T-helper 2 cell treated with Interferon-gamma antibody and Interleukin-4, amounts not matched to agents 100 ng/mL and 5 ng/mL, for 36 hours (primary cell): Measurements from ENCODE around the gene DNAH6. TPM values are rescaled to one million over a fixed set of nuclear protein-coding genes. Genes with fewer than 3 reads are reported as not detected.

ENCODE experiments used
- intact Hi-C: fragments of 100-400 bp; cut with micrococcal nuclease; formaldehyde crosslinking; loops from one replicate; pipeline ENCODE4 v1.15.1; 2023
- total RNA-seq: library from RNA; stranded (reverse); gene quantifications from 2 replicates; pipeline ENCODE4 v1.2.3, GENCODE V29; 2022

Gene DNAH6
- total RNA-seq, 1 donor from 2014 or later: 0.23 TPM

DNA sequence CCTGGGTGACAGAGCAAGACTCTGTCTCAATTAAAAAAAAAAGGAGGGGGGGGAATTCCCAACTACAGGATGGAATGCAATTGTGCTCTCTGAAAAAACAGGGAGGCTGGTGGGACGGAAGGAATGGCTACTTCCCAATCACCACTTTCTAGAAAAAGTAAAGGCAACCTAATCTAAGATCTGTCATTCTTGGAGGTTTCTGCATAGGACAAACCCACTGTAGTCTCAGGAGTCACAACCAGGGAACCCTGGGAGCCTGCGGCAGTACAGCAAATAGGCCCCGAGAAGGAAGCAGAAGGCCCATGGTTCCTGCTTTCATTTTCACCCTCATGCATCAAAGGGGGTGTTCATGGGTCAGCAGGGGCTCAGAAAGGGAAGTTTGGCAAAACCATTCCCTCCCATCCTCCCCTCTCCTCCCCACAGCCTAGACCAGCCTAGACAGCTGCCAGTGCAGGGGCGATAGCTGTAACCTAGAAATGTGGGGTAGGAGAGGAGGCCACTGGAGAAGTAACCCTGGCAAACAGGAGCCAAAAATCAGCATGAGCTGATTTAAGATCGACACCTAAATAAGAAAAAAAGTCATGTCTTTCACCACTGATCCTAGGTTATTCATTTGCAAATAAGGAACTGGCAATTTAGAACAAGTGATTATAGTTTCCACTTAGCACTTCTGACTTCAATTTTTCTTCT, 316.6 kb downstream of the DNAH6 start:
- intact Hi-C loops: loop anchor here (5.0 kb wide), 1 partner anchor 44 kb away; no protein-coding TSS in a partner anchor

DNA sequence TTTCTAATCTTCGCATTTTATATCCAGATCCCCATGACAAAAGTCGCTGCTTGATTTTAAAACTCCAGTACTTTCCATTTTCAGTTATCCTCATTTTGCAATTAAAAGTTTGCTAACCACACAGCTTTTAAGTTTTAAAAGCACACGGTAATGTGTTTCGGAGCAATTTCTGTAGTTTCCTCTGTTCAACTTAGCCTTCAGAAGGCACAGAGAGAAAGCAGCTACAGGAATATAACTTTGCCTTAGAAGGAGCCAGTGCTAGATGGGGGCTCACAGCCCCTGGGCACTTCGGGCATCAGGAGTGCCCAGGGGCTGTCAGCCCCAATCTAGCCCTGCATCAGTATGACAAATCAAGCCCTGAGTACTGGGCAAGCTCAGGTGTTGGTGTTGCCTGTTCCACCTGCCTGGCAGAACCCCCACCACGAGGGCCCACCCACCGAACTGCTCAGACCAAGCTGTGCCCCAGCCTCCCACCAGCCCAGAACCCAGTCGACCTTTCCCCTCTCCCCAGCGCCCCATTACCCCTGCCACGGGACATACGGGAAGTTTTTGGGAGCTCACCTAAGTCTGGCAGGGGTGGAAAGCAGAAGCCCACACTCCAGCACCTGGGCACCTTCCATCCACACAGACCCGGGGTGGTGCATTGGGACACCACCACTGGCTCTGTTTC, 317.3 kb downstream of the DNAH6 start:
- intact Hi-C loops: loop anchor here (5.0 kb wide), 1 partner anchor 44 kb away; no protein-coding TSS in a partner anchor

GRCh38 chr2:84836215-84836614, 319.9 kb downstream of the DNAH6 start:
- intact Hi-C loops: no loop called here

DNA sequence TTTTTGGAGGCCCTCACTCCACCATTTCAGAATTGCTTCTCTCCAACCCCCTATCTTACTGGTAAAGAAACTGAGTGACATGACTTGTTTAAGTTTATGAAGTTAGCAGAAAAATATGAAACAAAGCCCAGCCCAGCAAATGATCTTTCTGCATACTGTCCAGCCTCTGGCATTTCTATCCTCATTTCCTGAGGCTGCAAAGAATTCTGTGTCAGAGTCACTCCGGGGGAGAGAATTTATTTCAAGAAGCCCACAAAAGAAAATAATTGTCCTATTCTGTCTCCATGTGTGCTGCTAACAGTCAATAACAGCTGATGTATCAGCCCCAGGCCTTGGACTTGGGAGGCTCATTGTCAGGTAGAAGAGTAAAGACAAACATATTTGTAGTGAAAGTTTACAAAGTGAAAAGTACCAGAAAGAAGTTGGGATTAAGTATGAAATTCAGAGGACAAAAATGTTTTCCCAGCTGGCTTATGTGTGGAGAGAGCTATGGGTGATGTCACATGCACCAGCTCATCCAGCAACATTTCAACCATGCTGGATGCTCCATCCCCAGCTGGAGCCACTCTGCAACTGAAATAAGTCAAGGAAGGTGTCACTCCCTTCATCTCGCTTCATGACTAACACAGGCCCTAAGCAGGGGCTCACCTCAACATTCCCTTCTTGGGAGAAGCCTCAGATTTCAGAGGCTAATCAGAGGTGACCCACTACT, 322.3 kb downstream of the DNAH6 start:
- intact Hi-C loops: no loop called here

GRCh38 chr2:84839851-84840250, 323.6 kb downstream of the DNAH6 start:
- intact Hi-C loops: no loop called here

- intact Hi-C loops: no loop called here
Measured at GRCh38 chr2:84840306-84840705, 324.0 kb downstream of the DNAH6 start.

- intact Hi-C loops: no loop called here
Measured at GRCh38 chr2:84841577-84841976, 325.3 kb downstream of the DNAH6 start.

- intact Hi-C loops: no loop called here
Measured at GRCh38 chr2:84844141-84844540, 327.8 kb downstream of the DNAH6 start.

DNA sequence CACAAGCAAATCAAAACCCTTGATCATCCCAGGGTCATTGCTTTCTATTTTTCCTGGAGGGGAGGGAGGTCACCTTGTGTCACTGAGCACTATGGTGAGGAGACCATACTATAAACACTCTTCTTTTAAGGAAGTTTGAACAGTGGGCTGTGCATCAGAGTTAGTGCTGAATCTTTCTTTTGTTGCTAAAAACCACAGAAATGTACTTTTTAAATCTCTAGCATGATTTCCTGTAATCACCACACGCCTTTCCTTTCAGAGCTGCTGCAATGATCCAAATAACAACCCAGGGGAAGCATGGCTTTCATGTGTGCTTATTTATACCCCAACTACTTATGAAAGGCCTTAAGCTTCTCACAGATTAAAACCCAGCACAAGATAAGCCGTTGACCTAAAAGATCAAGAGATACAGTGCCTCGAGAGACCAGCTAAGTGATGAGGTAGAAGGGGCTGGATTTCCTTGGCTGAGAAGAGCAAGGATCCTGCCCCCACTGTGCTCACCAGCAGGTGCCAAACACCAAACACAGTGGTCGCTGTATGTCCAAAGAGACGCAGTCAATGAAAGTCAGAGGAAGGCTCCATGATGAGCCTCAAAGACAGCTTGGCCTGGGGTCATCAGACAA, 329.9 kb downstream of the DNAH6 start:
- intact Hi-C loops: loop anchor here (1.0 to 5.0 kb wide), 5 partner anchors 36 to 104 kb away; no protein-coding TSS in a partner anchor

GRCh38 chr2:84846741-84847142, 330.4 kb downstream of the DNAH6 start:
- intact Hi-C loops: loop anchor here (1.0 to 5.0 kb wide), 5 partner anchors 36 to 104 kb away; no protein-coding TSS in a partner anchor

- intact Hi-C loops: loop anchor here (2.0 to 5.0 kb wide), 2 partner anchors 59 to 105 kb away; no protein-coding TSS in a partner anchor
Measured at GRCh38 chr2:84847326-84848050, 331.2 kb downstream of the DNAH6 start.

GRCh38 chr2:84849271-84849952, 333.1 kb downstream of the DNAH6 start:
- intact Hi-C loops: loop anchor here (1.0 to 5.0 kb wide), 2 partner anchors 8 to 107 kb away; no protein-coding TSS in a partner anchor

- intact Hi-C loops: no loop called here
Measured at GRCh38 chr2:84850471-84850870, 334.2 kb downstream of the DNAH6 start.

GRCh38 chr2:84851876-84852275, 335.6 kb downstream of the DNAH6 start:
- intact Hi-C loops: no loop called here

DNA sequence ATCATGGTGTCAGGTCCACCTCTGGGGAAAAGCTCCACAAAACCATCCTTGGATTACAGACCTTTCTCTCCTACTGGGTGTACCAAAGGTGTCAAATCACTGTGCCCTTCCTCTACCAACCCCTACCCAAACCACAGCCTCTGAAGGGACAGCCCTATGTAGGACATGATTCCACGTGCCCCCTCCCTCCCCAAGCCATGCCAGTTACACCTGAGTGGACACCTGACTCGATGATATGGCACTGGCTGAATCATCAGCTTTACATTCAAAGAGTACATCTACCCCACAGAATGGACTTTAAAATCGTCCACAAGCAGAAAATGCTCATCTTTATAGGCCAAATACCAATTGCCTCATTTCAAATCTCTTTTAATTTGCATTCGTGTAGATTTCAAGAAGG, 338.6 kb downstream of the DNAH6 start:
- intact Hi-C loops: no loop called here

DNA sequence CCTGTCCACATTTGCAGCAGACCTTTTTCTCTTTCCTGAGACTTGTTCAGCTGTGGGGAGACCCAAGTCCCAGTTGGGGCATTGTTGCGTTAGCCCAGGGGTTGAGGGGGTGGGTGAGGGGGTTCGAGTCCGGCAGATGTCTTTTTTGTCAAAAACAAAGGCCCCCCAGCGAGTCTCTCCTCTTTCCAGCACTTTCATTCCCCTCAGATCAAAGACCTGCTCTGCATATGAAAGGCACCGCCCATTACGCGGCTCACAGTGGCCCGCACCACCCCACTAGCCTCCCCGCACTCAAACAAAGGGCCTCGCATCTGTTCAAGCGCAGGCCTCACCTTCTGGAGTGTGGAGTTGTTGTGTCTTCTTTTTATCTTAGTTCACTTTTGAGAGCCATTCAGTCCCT, 339.4 kb downstream of the DNAH6 start:
- intact Hi-C loops: loop anchor here (2.0 kb wide), 1 partner anchor 73 kb away; no protein-coding TSS in a partner anchor

DNA sequence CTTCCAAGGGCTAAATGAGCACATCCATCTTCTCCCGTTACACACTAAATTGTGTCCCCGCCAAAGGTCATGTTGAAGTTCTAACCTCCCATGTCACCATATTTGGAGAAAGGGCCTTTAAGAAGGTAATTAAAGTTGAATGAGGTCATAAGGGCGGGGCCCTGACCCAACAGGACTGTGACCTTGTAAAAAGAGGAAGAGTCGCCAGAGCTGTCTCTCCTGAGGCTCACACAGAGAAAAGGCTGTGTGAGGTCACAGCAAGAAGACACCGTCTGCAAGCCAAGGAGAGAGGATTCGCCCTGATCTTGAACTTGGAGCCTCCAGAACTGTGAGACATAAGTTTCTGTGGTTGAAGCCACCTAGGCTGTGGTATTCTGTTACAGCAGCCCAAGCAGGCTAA, 340.5 kb downstream of the DNAH6 start:
- intact Hi-C loops: loop anchor here (1.0 to 2.0 kb wide), 2 partner anchors 7 to 74 kb away; no protein-coding TSS in a partner anchor

GRCh38 chr2:84857566-84857965, 341.3 kb downstream of the DNAH6 start:
- intact Hi-C loops: loop anchor here (1.0 to 2.0 kb wide), 2 partner anchors 8 to 75 kb away; no protein-coding TSS in a partner anchor

DNA sequence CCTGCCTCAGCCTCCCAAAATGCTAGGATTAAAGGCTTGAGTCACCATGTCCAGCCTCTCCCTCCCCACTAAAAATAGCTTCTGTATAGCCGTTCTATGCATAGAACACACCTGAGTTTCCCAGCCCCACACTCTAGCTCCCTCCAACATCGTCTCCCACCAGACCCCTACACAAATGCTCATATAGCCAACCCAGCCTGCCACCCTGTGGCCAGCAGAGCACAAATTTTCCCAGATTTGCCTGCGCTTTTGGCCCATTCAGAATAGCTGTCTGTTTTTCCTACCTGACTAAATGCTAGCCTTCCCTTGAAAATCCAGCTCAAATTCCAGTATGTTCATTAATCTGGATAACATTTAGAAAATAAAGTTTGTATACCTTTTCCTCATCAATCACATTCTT, 341.8 kb downstream of the DNAH6 start:
- intact Hi-C loops: no loop called here

- intact Hi-C loops: no loop called here
Measured at GRCh38 chr2:84858937-84859336, 342.6 kb downstream of the DNAH6 start.
